Right ventricle myocardium superior (tissue), 1 donor: Measurements from ENCODE around the gene GABRB1. TPM values are rescaled to one million over a fixed set of nuclear protein-coding genes. Genes with fewer than 3 reads are reported as not detected.

ENCODE experiments used
- ATAC-seq: fragments of 200-7000 bp; cut with Tn5 transposase; one replicate; pipeline ENCODE4 v1.9.1; 2020; ENCODE audit warnings: mild to moderate bottlenecking; ENCODE audit not compliant: poor library complexity
- DNase-seq: peaks from one replicate; pipeline ENCODE4 v3.0.0-alpha.2; 2020
- intact Hi-C: fragments of 100-400 bp; cut with DNase I; formaldehyde crosslinking; loops from one replicate; pipeline ENCODE4 v1.11.2; 2022
- long read RNA-seq: library from polyadenylated mRNA; unstranded; transcript quantifications from one replicate; pipeline ENCODE4 v2.0.0, GENCODE V29; 2021
- total RNA-seq: library from RNA; stranded (reverse); fragmentation: NEBNext Ultra II Directional; extraction: Animal tissue kit (Norgen Biotek cat#: 25700); gene quantifications from one replicate; pipeline ENCODE4 v1.2.1, GENCODE V29; 2021
- donor health status: DM: no; HTN: yes; CAD: no; lungs with severe emphysema.

Gene GABRB1
- 1.1 TPM for total RNA-seq
- long read RNA-seq: 0 reads

GRCh38 chr4:47031011-47031678 lies at the start of gene GABRB1:
Gene GABRB1 (plus strand): TSS chr4:47031567.
- peak; percentile 76 for ATAC-seq
- DNase-seq: peak; percentile 71
- intact Hi-C loops: loop anchor here (5.0 to 10.0 kb wide), 2 partner anchors 96 to 189 kb away; no protein-coding TSS in a partner anchor

GRCh38 chr4:46984781-46985180 lies 46.6 kb upstream of the GABRB1 start:
- DNase-seq (no peak), ATAC-seq (no peak)
- intact Hi-C loops: no loop called here

- DNase-seq (no peak), ATAC-seq (no peak)
- intact Hi-C loops: no loop called here
These were observed 44.3 kb upstream of the GABRB1 start for GRCh38 chr4:46986922-46987638.

- ATAC-seq: no peak
These were observed 39.0 kb upstream of the GABRB1 start for GRCh38 chr4:46992338-46992737.

GRCh38 chr4:46993075-46994006 lies 38.0 kb upstream of the GABRB1 start, which contains the start of gene GABRA4:
Gene GABRA4 (minus strand): TSS chr4:46993581. CDS start chr4:46993424, 157 bp downstream.
- peak; percentile 21 for DNase-seq
- peak; percentile 80 for ATAC-seq
- intact Hi-C loops: no loop called here

More at GRCh38 chr4:46992338-46992737, 39.0 kb upstream of the GABRB1 start:
- intact Hi-C loops: no loop called here
- no peak for DNase-seq

- ATAC-seq (peak; percentile 85), DNase-seq (peak; percentile 34)
- intact Hi-C loops: no loop called here
These were observed 37.4 kb upstream of the GABRB1 start for GRCh38 chr4:46994007-46994405.

GRCh38 chr4:46999566-46999965 lies 31.8 kb upstream of the GABRB1 start:
- DNase-seq (no peak), ATAC-seq (peak; percentile 51)
- intact Hi-C loops: no loop called here

GRCh38 chr4:47000406-47000805 lies 31.0 kb upstream of the GABRB1 start:
- no peak for ATAC-seq
- intact Hi-C loops: no loop called here

GRCh38 chr4:47002580-47002979 lies 28.8 kb upstream of the GABRB1 start:
- intact Hi-C loops: no loop called here
- no peak for ATAC-seq
- no peak for DNase-seq

More at GRCh38 chr4:47000406-47000805, 31.0 kb upstream of the GABRB1 start:
- no peak for DNase-seq

GRCh38 chr4:47010347-47010911 lies 20.9 kb upstream of the GABRB1 start:
- intact Hi-C loops: no loop called here

GRCh38 chr4:47010912-47011446 lies 20.4 kb upstream of the GABRB1 start:
- peak; percentile 45 for ATAC-seq
- intact Hi-C loops: no loop called here
- no peak for DNase-seq

More at GRCh38 chr4:47010347-47010911, 20.9 kb upstream of the GABRB1 start:
- ATAC-seq: peak; percentile 36
- no peak for DNase-seq

- no peak for DNase-seq
- intact Hi-C loops: no loop called here
- no peak for ATAC-seq
These were observed 18.7 kb upstream of the GABRB1 start for GRCh38 chr4:47012676-47013075.

- intact Hi-C loops: no loop called here
- ATAC-seq (no peak), DNase-seq (no peak)
These were observed 18.0 kb upstream of the GABRB1 start for GRCh38 chr4:47013373-47013772.

- DNase-seq (no peak), ATAC-seq (no peak)
- intact Hi-C loops: no loop called here
These were observed 14.3 kb upstream of the GABRB1 start for GRCh38 chr4:47017081-47017480.

GRCh38 chr4:47017494-47017893 lies 13.9 kb upstream of the GABRB1 start:
- DNase-seq (no peak), ATAC-seq (no peak)
- intact Hi-C loops: no loop called here

GRCh38 chr4:47031751-47032404 lies 511 bp downstream of the GABRB1 start:
- intact Hi-C loops: loop anchor here (5.0 to 10.0 kb wide), 2 partner anchors 97 to 190 kb away; no protein-coding TSS in a partner anchor
- ATAC-seq (peak; percentile 59), DNase-seq (peak; percentile 30)

GRCh38 chr4:47032405-47033106 lies 1.2 kb downstream of the GABRB1 start:
- DNase-seq: peak; percentile 70
- intact Hi-C loops: loop anchor here (5.0 to 10.0 kb wide), 2 partner anchors 98 to 190 kb away; no protein-coding TSS in a partner anchor
- peak; percentile 96 for ATAC-seq
